Colonic mucosa (tissue), 4 donors: ENCODE data around the gene PPP6R1. TPM values are rescaled to one million over a fixed set of nuclear protein-coding genes. Genes with fewer than 3 reads are reported as not detected.
A peak's percentile ranks its signal among the peaks of the same experiment; 100 is the strongest.

Experiments
- DNase-seq: peaks from one replicate; pipeline ENCODE4 v3.0.0-alpha.2; 2020
- H3K27ac ChIP-seq: fragments of 200-600 bp; one replicate; pipeline ENCODE4 v1.8.0; 2021
- H3K27me3 ChIP-seq: fragments of 200-600 bp; one replicate; pipeline ENCODE4 v1.8.0; 2021
- H3K36me3 ChIP-seq: fragments of 200-600 bp; one replicate; pipeline ENCODE4 v1.8.0; 2021
- H3K4me1 ChIP-seq: fragments of 200-600 bp; one replicate; pipeline ENCODE4 v1.8.0; 2021; ENCODE audit warnings: mild to moderate bottlenecking
- H3K4me3 ChIP-seq: fragments of 200-600 bp; one replicate; pipeline ENCODE4 v1.8.0; 2021
- H3K9ac ChIP-seq, 2 donors: one replicate each; pipeline ENCODE4 v1.7.0; 2013; ENCODE audit warnings: control low read depth in 2 of 2, low read depth in 2 of 2, low read length in 2 of 2
- H3K9me3 ChIP-seq: fragments of 200-600 bp; one replicate; pipeline ENCODE4 v1.8.0; 2021
- intact Hi-C: fragments of 100-400 bp; cut with DNase I; formaldehyde crosslinking; loops from one replicate; pipeline ENCODE4 v1.14.1; 2022
- total RNA-seq, 2 donors: library from RNA; stranded (reverse); fragmentation: NEBNext Ultra II Directional in 1 of 2; extraction: Animal tissue kit (Norgen Biotek cat#: 25700) in 1 of 2; gene quantifications; one replicate each; pipeline ENCODE4 v1.2.1, GENCODE V29; 2021
- TF ChIP-seq, protein P1 (sequence below): fragments of 200-600 bp; IDR thresholded peaks from one replicate; pipeline ENCODE4 v1.8.0; 2022; ENCODE audit warnings: antibody characterized with exemption, mild to moderate bottlenecking
- donor health status: healthy.
- donor health status: DM: no; HTN: no; CAD: no.
- donor health status: DM: no; HTN: no; CAD: no.

Gene PPP6R1
- total RNA-seq = 10 to 100 TPM; 65.1 to 97.2 TPM

GRCh38 chr19:55258828-55259539 lies at the start of gene PPP6R1:
Gene PPP6R1, minus strand, starts transcription at chr19:55259017. Its CDS starts 11,914 bp downstream, at chr19:55247103.
- peak within 1 kb of the TSS; percentile 95 for H3K27ac ChIP-seq
- H3K4me3 ChIP-seq = peak within 1 kb of the TSS; percentile 87
- peaks cover 22% of the 10 kb centered on the region for H3K4me1 ChIP-seq
- TF ChIP-seq, protein P1, sequence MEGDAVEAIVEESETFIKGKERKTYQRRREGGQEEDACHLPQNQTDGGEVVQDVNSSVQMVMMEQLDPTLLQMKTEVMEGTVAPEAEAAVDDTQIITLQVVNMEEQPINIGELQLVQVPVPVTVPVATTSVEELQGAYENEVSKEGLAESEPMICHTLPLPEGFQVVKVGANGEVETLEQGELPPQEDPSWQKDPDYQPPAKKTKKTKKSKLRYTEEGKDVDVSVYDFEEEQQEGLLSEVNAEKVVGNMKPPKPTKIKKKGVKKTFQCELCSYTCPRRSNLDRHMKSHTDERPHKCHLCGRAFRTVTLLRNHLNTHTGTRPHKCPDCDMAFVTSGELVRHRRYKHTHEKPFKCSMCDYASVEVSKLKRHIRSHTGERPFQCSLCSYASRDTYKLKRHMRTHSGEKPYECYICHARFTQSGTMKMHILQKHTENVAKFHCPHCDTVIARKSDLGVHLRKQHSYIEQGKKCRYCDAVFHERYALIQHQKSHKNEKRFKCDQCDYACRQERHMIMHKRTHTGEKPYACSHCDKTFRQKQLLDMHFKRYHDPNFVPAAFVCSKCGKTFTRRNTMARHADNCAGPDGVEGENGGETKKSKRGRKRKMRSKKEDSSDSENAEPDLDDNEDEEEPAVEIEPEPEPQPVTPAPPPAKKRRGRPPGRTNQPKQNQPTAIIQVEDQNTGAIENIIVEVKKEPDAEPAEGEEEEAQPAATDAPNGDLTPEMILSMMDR = no peak
- H3K36me3 ChIP-seq = no peaks in the 10 kb centered on the region
- intact Hi-C loops = no loop called here
- H3K9ac ChIP-seq = peak within 1 kb of the TSS; percentile 87 to 90
- peak; percentile 97 for DNase-seq
- no peaks in the 10 kb centered on the region for H3K27me3 ChIP-seq
- no peaks in the 10 kb centered on the region for H3K9me3 ChIP-seq

DNA sequence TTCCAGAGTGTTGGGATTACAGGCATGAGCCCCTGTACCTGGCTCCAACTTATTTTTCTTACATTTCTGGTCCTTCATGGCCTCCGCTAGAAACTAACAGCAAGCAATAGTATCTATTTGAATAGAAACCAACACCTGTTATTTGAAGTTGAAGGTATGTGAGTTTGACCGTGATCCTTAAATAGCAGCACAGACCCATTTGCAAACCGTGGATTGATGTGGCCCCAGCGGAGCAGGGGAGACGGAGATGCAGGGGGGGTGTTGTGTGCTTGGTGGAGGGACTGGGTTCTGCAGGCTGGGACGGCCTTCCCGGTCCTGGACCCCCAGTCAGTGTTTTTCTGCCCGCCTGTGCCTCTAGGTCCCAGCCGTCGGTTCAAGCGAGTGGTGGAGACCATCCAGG lies 49.5 kb upstream of the PPP6R1 start:
- intact Hi-C loops = no loop called here
- DNase-seq = no peak
- no peaks in the 10 kb centered on the region for H3K36me3 ChIP-seq
- H3K27me3 ChIP-seq = no peaks in the 10 kb centered on the region
- H3K27ac ChIP-seq = no peak overlapping the region
- H3K9me3 ChIP-seq = no peaks in the 10 kb centered on the region
- H3K9ac ChIP-seq = no peak overlapping the region
- no peaks in the 10 kb centered on the region for H3K4me1 ChIP-seq
- TF ChIP-seq, protein P1 = no peak
- no peak overlapping the region for H3K4me3 ChIP-seq

DNA sequence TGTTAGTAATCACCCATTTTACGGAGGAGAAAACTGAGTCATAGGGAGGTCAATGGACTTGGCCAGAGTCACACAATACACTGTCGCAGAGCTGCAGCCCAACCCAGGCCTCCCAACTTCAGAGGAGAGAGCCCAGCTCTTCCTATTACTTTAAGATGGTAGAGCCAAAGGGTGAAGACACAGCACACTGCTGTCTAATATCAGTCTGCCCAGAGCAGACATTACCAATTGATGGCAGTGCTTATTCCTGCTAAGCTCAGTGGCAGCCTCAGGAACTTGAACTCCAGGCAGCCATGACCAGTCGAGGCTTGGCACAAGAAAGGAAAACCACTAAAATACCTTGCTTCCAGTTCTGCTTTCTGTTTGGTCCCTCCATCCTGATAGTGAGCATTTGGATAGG lies 47.9 kb upstream of the PPP6R1 start:
- Histone ChIP-seq H3K4me1 (no peaks in the 10 kb centered on the region), H3K4me3 (no peak overlapping the region), H3K27me3 (no peaks in the 10 kb centered on the region), H3K9ac (no peak overlapping the region), H3K9me3 (no peaks in the 10 kb centered on the region), H3K27ac (no peak overlapping the region), H3K36me3 (no peaks in the 10 kb centered on the region)
- TF ChIP-seq, protein P1 = no peak
- DNase-seq = no peak
- intact Hi-C loops = no loop called here

DNA sequence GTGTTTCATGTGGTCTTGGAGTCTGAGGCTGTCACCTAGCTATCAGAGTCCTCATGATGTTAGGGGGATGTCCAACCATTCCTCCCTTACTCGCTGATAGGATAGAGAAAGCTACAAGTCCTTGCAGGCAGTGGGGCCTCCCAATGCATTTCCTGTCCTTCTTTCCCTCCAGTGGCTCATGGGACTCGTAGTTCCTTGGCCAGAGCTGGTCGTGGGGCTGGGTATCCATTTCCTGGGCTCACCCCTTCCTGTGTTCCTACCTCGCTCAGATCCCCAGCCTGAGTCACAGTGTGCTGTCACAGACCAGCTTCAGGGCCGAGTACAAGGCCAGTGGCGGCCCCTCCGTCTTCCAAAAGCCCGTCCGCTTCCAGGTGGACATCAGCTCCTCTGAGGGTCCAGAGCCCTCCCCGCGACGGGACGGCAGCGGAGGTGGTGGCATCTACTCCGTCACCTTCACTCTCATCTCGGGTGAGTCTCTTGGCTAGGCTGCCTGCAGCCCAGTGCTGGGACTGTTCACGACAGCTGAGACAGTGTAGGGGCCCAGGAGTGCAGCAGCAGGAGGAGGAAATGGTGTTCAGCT lies 47.3 kb upstream of the PPP6R1 start:
- TF ChIP-seq, protein P1 = no peak
- intact Hi-C loops = no loop called here
- H3K9ac ChIP-seq = no peak overlapping the region

GRCh38 chr19:55305491-55305890 lies 46.7 kb upstream of the PPP6R1 start:
- no peaks in the 10 kb centered on the region for H3K9me3 ChIP-seq
- H3K27me3 ChIP-seq = no peaks in the 10 kb centered on the region
- H3K9ac ChIP-seq = no peak overlapping the region
- H3K4me3 ChIP-seq = no peak overlapping the region
- H3K27ac ChIP-seq = no peak overlapping the region
- intact Hi-C loops = no loop called here
- TF ChIP-seq, protein P1 = no peak
- no peaks in the 10 kb centered on the region for H3K36me3 ChIP-seq
- no peaks in the 10 kb centered on the region for H3K4me1 ChIP-seq
- peak; percentile 40 for DNase-seq

More for the DNA sequence above, 47.3 kb upstream of the PPP6R1 start:
- no peak overlapping the region for H3K4me3 ChIP-seq
- DNase-seq = no peak
- H3K9me3 ChIP-seq = no peaks in the 10 kb centered on the region
- H3K4me1 ChIP-seq = no peaks in the 10 kb centered on the region
- no peak overlapping the region for H3K27ac ChIP-seq
- H3K27me3 ChIP-seq = no peaks in the 10 kb centered on the region
- H3K36me3 ChIP-seq = no peaks in the 10 kb centered on the region
